ENCODE measurements around the gene CSF3R. TPM values are rescaled to one million over a fixed set of nuclear protein-coding genes. Genes with fewer than 3 reads are reported as not detected.
A peak's percentile ranks its signal among the peaks of the same experiment; 100 is the strongest.
"Not testable (repeated sequence)": the region's sequence is repeated elsewhere in the genome, so short reads cannot be mapped to it uniquely, and the experiment has no call there.

Gene CSF3R
- total and polyA plus RNA-seq, 4 experiments from 2014 or later = 0.61 to 0.87 TPM; not detected in 2

DNA sequence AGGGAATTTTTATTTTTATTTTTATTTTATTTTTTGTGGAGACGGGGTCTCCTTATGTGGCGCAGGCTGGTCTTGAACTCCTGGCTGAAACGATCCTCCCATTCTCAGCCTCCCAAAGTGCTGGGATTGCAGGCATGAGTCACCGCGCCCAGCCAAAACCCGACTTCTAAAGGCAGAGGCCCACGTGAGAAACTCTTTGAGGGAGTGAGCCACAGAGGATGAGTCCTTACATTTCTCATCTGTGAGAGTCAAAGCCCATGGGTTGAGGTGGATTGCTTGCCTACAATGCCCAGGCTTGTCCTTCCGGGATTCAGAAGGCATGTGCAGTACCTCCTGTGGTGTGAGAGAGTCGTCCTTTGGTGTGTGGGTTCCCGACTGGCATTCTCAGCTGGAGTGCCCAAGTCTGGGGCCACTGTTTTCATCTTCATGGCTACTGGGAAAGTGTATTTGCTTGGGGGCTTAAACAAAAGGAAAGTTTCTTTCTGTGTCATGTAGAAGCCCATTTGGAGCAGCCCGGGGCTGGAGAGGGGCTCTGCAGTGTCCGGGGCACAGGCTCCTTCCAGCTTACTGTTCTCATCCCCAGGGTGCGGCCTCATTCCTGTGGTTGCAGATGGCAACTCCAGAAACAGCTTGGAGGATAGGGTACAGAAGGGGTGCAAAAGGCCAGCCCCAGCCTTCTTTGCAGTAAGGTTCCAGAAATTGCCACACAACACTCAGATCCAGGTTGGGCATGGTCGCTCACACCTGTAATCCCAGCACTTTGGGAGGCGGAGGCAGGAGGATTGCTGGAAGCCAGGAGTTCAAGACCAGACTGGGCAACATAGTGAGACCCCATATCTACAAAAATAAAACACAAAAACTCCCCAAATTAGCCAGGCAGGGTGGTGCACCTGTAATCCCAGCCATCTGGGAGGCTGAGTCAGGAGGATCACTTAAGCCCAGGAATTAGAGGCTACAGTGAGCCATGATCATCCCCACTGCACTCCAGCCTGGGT, 29.4 kb upstream of the CSF3R start:
- intact Hi-C loops (cut with micrococcal nuclease) = no loop called here
- no peaks in the 10 kb centered on the region for H3K4me1 Mint-ChIP-seq
- Histone ChIP-seq H3K4me1 (ENCODE audit: insufficient read depth, low read length) (no peaks in the 10 kb centered on the region), H3K9me3 (ENCODE audit: control insufficient read depth in 1 of 2, low read length in 2 of 2) (no peaks in the 10 kb centered on the region), H3K36me3 (ENCODE audit: insufficient read depth, low read length) (no peaks in the 10 kb centered on the region), H3K27ac (ENCODE audit: low read depth, low read length) (no peak overlapping the region), H3K4me3 (ENCODE audit: low read length in 2 of 2) (no peak overlapping the region), H3K27me3 (ENCODE audit: insufficient read depth, low read length) (no peaks in the 10 kb centered on the region)
- H3K36me3 Mint-ChIP-seq = no peaks in the 10 kb centered on the region
- POLR2A ChIA-PET (ENCODE audit: partially characterized antibody) = no interaction called here
- peaks cover 9 to 14% of the 10 kb centered on the region in 2 donors for H3K27me3 Mint-ChIP-seq
- no peaks in the 10 kb centered on the region for H3K9me3 Mint-ChIP-seq
- CTCF ChIA-PET (ENCODE audit: partially characterized antibody) = no interaction called here
- DNase-seq = no peak
- no peak overlapping the region for H3K27ac Mint-ChIP-seq
- H3K4me3 Mint-ChIP-seq = no peak overlapping the region

DNA sequence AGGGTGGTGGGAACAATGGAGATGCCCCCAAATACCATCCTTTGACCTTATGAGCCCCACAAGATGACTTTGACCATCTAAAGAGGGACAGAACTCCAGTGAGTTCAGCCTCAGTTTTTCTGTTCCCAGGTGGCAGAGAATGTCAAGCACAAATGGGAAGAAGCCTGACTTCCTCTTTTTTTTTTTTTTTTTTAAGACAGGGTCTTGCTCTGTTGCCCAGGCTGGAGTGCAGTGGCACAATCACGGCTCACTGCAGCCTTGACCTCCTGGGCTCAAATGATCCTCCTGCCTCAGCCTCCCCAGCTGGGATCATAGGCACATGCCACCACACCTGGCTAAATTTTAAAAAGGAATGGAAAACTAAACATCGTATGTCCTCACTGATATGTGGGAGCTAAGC, 28.5 kb upstream of the CSF3R start:
- H3K36me3 ChIP-seq (ENCODE audit: insufficient read depth, low read length); H3K4me1 Mint-ChIP-seq; H3K9me3 ChIP-seq (ENCODE audit: control insufficient read depth in 1 of 2, low read length in 2 of 2); H3K4me1 ChIP-seq (ENCODE audit: insufficient read depth, low read length); H3K4me3 Mint-ChIP-seq; H3K36me3 Mint-ChIP-seq; POLR2A ChIA-PET (ENCODE audit: partially characterized antibody); DNase-seq; CTCF ChIA-PET (ENCODE audit: partially characterized antibody); H3K27ac ChIP-seq (ENCODE audit: low read depth, low read length); H3K27me3 ChIP-seq (ENCODE audit: insufficient read depth, low read length); H3K4me3 ChIP-seq (ENCODE audit: low read length in 2 of 2); H3K9me3 Mint-ChIP-seq; intact Hi-C loops (cut with micrococcal nuclease): not testable (repeated sequence)
- Mint-ChIP-seq H3K27ac (peak overlapping the region in 1 of 7 donors; percentile 29), H3K27me3 (peaks cover 9 to 22% of the 10 kb centered on the region in 2 donors)

DNA sequence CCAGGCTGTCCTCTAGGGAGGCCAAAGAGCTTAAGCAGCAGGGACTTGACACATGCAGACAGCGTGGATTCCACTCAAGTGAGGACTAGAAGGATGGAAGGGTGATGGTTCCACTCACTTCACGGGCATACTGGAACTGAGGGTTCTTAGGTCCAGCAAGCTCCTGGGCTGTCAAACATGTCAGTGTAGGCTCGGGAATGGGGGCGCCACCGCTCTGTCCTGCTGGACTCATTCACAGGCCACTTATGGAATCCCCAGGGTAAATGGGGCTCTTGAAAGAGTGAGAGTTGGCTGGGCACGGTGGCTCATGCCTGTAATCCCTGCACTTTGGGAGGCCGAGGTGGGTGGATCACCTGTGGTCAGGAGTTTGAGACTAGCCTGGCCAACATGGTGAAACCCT, 27.7 kb upstream of the CSF3R start:
- peaks cover 12 to 23% of the 10 kb centered on the region in 2 donors for H3K27me3 Mint-ChIP-seq
- H3K36me3 Mint-ChIP-seq = no peaks in the 10 kb centered on the region
- POLR2A ChIA-PET (ENCODE audit: partially characterized antibody) = no interaction called here
- no peaks in the 10 kb centered on the region for H3K4me1 ChIP-seq (ENCODE audit: insufficient read depth, low read length)
- no peaks in the 10 kb centered on the region for H3K4me1 Mint-ChIP-seq
- no peaks in the 10 kb centered on the region for H3K9me3 Mint-ChIP-seq
- intact Hi-C loops (cut with micrococcal nuclease) = no loop called here
- no peaks in the 10 kb centered on the region for H3K9me3 ChIP-seq (ENCODE audit: control insufficient read depth in 1 of 2, low read length in 2 of 2)
- no peak overlapping the region for H3K4me3 ChIP-seq (ENCODE audit: low read length in 2 of 2)
- no peak overlapping the region for H3K27ac Mint-ChIP-seq
- H3K36me3 ChIP-seq (ENCODE audit: insufficient read depth, low read length) = no peaks in the 10 kb centered on the region
- H3K27ac ChIP-seq (ENCODE audit: low read depth, low read length) = no peak overlapping the region
- CTCF ChIA-PET (ENCODE audit: partially characterized antibody) = no interaction called here
- H3K4me3 Mint-ChIP-seq = no peak overlapping the region
- DNase-seq = no peak
- H3K27me3 ChIP-seq (ENCODE audit: insufficient read depth, low read length) = no peaks in the 10 kb centered on the region

DNA sequence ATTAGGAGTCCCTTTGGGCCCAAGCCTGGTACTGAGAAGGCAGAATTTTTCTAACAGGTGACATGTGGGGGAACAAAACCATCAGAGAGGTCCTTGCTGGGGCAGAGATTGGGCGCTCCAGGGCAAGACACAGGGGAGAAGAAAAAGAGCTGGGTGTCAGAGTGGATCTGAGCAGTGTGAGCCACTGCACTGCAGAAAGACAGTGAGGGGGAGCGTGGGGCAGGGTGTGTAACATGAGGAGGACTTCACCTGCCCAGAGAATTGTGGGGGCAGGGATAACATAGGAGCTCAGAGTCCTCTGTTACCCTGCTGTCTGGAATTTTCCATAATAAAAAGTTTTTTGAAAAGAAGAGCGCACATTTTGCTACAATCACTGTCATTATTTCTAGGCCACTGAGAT, 25.5 kb upstream of the CSF3R start:
- Histone ChIP-seq H3K36me3 (ENCODE audit: insufficient read depth, low read length) (no peaks in the 10 kb centered on the region), H3K27me3 (ENCODE audit: insufficient read depth, low read length) (no peaks in the 10 kb centered on the region), H3K4me1 (ENCODE audit: insufficient read depth, low read length) (no peaks in the 10 kb centered on the region), H3K27ac (ENCODE audit: low read depth, low read length) (no peak overlapping the region), H3K9me3 (ENCODE audit: control insufficient read depth in 1 of 2, low read length in 2 of 2) (no peaks in the 10 kb centered on the region), H3K4me3 (ENCODE audit: low read length in 2 of 2) (no peak overlapping the region)
- Mint-ChIP-seq H3K36me3 (no peaks in the 10 kb centered on the region), H3K4me1 (no peaks in the 10 kb centered on the region), H3K4me3 (no peak overlapping the region), H3K9me3 (no peaks in the 10 kb centered on the region), H3K27ac (no peak overlapping the region), H3K27me3 (peaks cover 15 to 27% of the 10 kb centered on the region in 2 donors)
- CTCF ChIA-PET (ENCODE audit: partially characterized antibody) = interaction anchor here (4.8 kb wide), 1 partner anchor 7 kb away, joined by 21 read pairs; no protein-coding TSS in a partner anchor
- POLR2A ChIA-PET (ENCODE audit: partially characterized antibody) = no interaction called here
- DNase-seq = no peak
- intact Hi-C loops (cut with micrococcal nuclease) = no loop called here

DNA sequence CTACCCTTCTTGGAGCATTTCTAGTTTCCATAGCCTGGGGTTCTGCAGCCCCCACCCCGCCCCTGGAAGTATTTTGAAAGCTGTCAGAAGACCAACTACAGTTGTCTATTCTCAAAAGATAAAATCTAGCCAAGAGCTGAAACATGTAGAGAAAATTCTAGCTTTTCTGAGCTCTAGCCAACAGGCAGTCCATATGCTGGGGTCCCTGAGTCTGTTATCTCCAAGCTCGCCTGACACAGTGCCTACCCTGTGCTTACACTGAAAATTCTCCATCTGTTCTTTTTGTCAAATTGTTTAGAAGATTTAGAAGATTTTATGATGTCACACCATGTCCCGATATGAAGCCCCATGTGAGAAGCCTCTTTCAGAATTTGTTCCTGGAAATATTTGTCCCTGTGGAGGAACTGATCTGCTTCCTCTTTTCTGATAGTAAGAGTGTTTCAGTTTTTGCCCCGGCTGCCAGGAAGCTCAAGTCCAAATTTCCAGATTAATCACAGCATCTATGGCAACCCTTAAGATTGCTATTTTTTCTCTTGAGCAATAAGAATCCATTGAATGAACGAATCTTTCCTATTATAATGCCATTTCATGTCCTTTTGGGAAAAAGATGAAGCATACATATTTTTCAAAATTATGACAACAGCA, 23.7 kb upstream of the CSF3R start:
- no peak overlapping the region for H3K4me3 Mint-ChIP-seq
- ChIA-PET CTCF (ENCODE audit: partially characterized antibody) (interaction anchor here (4.8 kb wide), 1 partner anchor 9 kb away, joined by 21 read pairs; no protein-coding TSS in a partner anchor), POLR2A (ENCODE audit: partially characterized antibody) (no interaction called here)
- H3K9me3 Mint-ChIP-seq = no peaks in the 10 kb centered on the region
- DNase-seq = no peak
- H3K4me1 ChIP-seq (ENCODE audit: insufficient read depth, low read length) = no peaks in the 10 kb centered on the region
- intact Hi-C loops (cut with micrococcal nuclease) = no loop called here
- no peak overlapping the region for H3K27ac Mint-ChIP-seq
- no peaks in the 10 kb centered on the region for H3K36me3 ChIP-seq (ENCODE audit: insufficient read depth, low read length)
- no peak overlapping the region for H3K4me3 ChIP-seq (ENCODE audit: low read length in 2 of 2)
- H3K9me3 ChIP-seq (ENCODE audit: control insufficient read depth in 1 of 2, low read length in 2 of 2) = no peaks in the 10 kb centered on the region
- H3K27me3 Mint-ChIP-seq = peaks cover 17 to 33% of the 10 kb centered on the region in 2 donors
- H3K4me1 Mint-ChIP-seq = no peaks in the 10 kb centered on the region
- no peak overlapping the region for H3K27ac ChIP-seq (ENCODE audit: low read depth, low read length)
- no peaks in the 10 kb centered on the region for H3K27me3 ChIP-seq (ENCODE audit: insufficient read depth, low read length)
- H3K36me3 Mint-ChIP-seq = no peaks in the 10 kb centered on the region

DNA sequence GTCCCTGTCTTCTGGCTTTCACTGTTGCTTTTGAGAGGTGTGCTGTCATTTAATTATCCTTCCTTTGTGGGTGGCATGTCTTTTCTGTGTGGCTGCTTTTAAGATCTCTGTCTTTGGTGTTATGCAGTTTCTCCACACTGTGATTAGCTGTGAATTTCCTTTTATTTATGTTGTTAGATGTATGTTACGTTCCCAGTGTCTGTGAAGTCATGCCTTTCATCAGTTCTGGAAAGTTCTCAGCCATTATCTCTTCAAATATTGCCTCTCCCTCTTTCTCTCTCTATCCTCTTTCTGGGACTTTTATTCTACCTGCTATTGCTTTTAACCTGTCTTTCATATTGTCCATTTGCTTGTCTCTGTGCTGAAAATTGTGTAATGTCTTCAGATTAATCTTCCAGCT, 21.0 kb upstream of the CSF3R start:
- no peak for DNase-seq
- Histone ChIP-seq H3K4me3 (ENCODE audit: low read length in 2 of 2) (no peak overlapping the region), H3K36me3 (ENCODE audit: insufficient read depth, low read length) (no peaks in the 10 kb centered on the region), H3K4me1 (ENCODE audit: insufficient read depth, low read length) (no peaks in the 10 kb centered on the region), H3K27ac (ENCODE audit: low read depth, low read length) (no peak overlapping the region), H3K9me3 (ENCODE audit: control insufficient read depth in 1 of 2, low read length in 2 of 2) (no peaks in the 10 kb centered on the region), H3K27me3 (ENCODE audit: insufficient read depth, low read length) (no peaks in the 10 kb centered on the region)
- intact Hi-C loops (cut with micrococcal nuclease) = no loop called here
- ChIA-PET POLR2A (ENCODE audit: partially characterized antibody) (no interaction called here), CTCF (ENCODE audit: partially characterized antibody) (interaction anchor here (4.8 kb wide), 1 partner anchor 12 kb away, joined by 21 read pairs; no protein-coding TSS in a partner anchor)
- Mint-ChIP-seq H3K4me1 (no peaks in the 10 kb centered on the region), H3K36me3 (no peaks in the 10 kb centered on the region), H3K9me3 (no peaks in the 10 kb centered on the region), H3K27ac (no peak overlapping the region), H3K27me3 (peaks cover 18 to 28% of the 10 kb centered on the region in 2 donors), H3K4me3 (no peak overlapping the region)

DNA sequence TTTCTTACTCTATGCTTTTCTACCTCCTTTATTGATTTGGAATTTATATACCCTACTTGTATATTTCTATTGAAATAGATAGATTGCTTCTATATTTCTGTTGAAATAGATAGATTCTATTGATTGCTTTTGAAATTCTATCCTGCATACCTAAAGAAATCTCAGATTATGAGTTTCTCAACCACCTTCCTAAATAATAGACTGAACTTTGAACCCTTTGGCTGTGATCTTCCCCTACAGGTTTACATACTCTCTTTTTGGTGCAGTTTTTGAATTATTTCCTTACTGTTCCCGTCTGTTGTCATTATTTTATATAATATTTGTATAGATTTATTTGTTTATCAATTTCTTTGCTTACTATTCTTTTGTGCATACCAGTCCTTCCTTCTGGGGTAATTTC, 20.4 kb upstream of the CSF3R start:
- no peak overlapping the region for H3K27ac ChIP-seq (ENCODE audit: low read depth, low read length)
- ChIA-PET CTCF (ENCODE audit: partially characterized antibody) (no interaction called here), POLR2A (ENCODE audit: partially characterized antibody) (no interaction called here)
- no peaks in the 10 kb centered on the region for H3K4me1 ChIP-seq (ENCODE audit: insufficient read depth, low read length)
- no peak for DNase-seq
- no peaks in the 10 kb centered on the region for H3K9me3 ChIP-seq (ENCODE audit: control insufficient read depth in 1 of 2, low read length in 2 of 2)
- Mint-ChIP-seq H3K27me3 (peaks cover 18 to 28% of the 10 kb centered on the region in 2 donors), H3K4me3 (no peak overlapping the region), H3K36me3 (no peaks in the 10 kb centered on the region), H3K9me3 (no peaks in the 10 kb centered on the region), H3K4me1 (no peaks in the 10 kb centered on the region), H3K27ac (no peak overlapping the region)
- no peaks in the 10 kb centered on the region for H3K36me3 ChIP-seq (ENCODE audit: insufficient read depth, low read length)
- H3K27me3 ChIP-seq (ENCODE audit: insufficient read depth, low read length) = no peaks in the 10 kb centered on the region
- no peak overlapping the region for H3K4me3 ChIP-seq (ENCODE audit: low read length in 2 of 2)
- intact Hi-C loops (cut with micrococcal nuclease) = no loop called here

Measured in CD4-positive, alpha-beta memory T cell (primary cell).